NCI-H1092 treated with DMSO at 0.1 percent for 48 hours (cell line): ENCODE measurements around the gene IFIH1.

ENCODE experiments used
- DNase-seq: peaks from one replicate; lab custom pipeline; 2025; lab: John Stamatoyannopoulos, UW

The IFIH1 gene

DNA sequence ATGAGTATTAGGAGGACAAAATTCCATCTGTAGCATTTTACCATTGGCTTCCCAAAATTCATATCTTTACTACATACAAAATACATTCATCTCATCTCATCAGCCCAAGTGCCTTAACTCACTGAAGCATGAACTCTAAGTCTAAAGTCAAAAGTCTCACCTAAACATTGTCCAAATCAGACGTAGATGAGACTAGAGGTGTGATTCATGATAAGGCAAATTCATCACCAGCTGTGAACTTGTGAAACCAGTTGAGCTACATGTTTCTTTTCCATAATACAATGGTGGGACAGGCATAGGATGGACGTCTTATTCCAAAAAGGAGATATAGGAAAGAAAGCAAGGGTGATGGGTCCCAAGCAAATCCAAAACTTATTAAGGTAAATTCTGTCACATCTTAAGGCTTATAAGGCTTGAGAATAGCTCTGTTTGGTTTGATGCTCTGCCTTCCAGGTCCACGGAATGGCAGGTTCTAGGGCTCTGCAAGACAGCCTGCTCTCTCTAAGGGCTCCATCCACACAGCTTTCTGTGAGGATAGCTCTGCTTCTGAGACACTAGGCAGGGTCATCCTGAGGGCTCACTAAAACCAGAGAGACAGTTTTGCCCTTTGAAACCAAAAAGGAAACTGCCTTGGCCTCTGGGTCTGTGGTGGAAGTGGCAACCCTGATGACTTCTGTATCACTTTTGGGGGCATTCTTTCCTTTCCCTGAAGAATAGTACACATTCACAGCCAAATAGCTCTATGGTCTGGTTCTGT lies 9.6 kb downstream of the IFIH1 start:
- DNase-seq, result no peak

DNA sequence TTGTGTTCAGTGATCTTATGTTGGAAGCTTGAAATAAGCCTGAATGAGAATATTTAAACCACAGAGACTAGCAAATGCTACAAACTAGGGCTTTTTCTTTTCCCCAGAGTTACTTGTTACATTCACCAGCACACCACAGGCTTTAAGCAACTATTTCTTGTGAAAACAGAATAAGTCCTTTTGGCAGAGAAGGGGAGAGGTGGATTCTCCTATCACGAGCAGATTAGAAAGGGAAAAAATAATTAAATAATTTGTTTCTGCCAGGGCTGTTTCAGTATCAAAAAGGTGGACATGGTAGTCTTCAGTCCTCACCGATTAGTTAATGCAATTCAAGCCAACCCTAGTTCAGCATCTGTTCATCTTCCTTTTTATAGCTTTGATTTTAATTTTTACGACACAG lies 12.6 kb downstream of the IFIH1 start:
- no peak for DNase-seq

DNA sequence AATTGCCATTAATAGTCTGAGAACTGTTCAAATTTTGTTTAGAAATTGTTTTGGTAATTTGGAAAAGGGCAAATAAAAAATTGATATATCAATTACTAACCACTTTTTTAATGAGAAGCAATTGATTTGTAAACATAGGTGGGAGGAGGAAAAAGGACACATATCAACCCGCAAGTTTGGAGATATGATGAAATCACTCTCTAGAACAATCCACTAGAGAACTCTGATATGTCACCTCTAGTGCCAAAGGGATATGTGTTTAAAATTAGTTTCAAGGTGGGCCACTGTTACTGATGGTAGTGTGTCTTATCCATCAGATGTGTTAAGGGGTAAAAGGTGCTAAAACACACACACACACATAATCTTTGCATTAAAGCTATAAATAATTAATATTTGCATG lies 16.6 kb downstream of the IFIH1 start:
- no peak for DNase-seq

DNA sequence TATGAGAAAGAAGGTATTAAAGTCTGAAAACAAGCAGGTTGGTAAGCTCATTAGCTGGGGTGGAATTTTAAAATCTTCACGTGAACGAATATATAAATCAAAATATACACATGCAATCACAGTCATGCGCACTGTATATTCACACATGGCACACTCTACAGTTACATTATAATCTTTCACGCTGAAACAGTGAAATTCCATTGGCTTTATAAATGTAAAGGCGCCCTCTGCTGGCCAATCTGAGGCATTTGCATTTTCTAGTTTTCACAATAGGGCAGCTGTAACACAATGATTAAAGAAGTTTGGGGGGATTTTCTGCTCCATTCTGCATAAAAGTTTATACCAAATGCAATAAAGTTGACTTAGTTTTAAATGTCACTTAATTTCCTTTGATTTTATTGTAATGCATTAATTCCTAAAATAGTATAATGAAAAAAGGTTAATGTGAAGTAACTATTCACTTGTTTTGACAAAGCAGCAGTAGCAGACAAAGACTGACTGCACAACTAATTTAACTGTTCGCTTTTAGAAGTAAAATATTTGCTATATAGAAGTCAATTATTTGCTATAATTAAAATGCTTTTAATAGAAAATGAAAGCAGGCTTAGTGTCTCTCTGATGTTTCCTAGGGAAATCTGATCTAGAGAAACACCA lies 17.2 kb downstream of the IFIH1 start:
- peak; percentile 54 for DNase-seq

DNA sequence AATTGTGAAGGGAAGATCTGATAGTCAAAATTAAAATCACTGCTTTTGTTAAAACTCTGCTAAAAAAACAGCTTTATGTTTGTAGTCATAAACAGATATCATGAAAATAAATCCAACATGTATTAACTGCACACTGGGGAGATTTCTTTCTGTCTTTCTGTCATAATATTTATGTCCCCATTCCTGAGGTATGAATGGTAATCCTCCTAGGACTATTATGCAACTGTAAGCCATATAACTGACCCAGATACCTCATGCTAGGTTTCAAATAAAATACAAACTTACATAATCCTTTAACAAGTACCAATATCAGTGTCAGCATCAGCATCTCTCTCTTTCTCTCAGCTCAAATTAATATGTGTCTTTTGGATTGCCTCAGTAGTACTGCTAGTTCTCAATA lies 18.2 kb downstream of the IFIH1 start:
- no peak for DNase-seq

DNA sequence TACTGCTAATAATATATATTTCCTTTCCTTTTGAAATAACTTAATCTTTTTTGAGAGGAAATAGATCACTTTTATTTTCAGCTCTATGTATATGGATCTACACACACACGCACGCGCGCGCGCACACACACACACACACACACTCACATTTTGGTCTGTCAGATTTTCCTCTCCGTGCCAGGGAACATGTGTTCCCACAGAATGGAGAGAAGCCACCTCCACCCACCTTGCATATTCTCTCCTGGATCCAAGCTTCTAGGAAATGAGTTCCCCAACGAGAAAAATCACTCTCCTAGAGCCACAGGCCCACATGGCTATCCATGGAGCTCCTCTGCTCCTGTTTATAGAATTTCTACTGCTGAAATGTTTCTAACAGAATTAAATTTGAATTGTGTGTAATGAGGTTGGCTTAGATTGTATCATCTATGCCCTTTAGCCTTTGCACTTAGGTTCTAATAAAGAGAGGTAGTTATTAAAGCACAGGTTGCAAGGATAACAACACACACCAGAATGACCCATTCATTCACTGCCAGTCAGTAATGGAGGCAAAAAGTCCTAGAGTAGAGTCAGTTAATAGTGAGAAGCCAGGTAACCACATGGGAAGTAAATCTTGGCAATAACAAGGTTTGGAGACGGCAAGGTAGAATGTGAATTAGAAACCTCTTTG lies 19.7 kb downstream of the IFIH1 start:
- DNase-seq, result no peak

DNA sequence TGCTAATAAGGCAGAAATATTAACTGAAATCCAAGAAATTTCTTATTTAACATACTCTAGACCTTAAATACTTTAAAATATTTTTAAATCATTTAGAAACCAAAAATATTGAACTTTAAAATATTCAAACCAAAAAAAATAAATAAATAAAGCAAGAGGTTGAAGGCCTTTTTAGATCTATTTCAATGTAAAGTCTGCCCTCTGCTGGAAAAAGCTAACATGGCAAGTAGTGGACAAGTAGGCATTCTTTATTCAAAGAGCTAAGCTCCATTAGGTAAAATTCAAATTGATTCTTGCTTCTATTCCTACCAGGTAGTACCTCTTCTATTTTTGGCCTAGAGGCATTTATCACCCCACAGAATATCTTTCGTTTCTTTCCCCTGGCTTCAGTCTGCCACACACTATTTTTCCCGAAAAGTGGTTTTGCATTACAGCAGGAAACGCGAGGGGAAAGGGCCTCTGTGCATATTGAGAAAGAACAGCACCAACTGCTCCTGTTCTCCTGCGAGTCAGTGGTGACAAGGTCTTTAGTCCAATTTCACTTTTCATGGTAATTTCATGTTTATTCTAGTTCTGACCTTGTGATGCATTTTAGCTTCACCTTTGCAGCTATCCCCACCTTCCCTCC lies 20.4 kb downstream of the IFIH1 start:
- peak; percentile 66 for DNase-seq

DNA sequence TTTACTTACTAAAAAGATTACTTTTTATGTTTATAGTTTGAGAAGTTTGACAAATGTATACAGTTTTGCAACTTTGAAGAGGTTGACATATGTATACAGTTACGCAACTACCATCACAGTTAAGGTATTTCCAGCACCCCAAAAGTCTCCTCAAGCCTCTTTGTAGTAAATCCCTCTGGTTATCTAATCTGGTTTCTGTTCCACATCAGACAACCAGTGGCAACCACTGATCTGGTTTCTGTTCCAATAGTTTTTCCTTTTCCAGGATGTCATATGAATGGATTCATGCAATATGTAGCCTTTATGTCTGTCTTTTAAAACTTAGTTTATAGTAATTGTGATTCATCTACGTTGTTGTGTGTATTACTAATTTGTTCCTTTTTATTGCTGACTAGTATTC lies 23.5 kb downstream of the IFIH1 start:
- no peak for DNase-seq

DNA sequence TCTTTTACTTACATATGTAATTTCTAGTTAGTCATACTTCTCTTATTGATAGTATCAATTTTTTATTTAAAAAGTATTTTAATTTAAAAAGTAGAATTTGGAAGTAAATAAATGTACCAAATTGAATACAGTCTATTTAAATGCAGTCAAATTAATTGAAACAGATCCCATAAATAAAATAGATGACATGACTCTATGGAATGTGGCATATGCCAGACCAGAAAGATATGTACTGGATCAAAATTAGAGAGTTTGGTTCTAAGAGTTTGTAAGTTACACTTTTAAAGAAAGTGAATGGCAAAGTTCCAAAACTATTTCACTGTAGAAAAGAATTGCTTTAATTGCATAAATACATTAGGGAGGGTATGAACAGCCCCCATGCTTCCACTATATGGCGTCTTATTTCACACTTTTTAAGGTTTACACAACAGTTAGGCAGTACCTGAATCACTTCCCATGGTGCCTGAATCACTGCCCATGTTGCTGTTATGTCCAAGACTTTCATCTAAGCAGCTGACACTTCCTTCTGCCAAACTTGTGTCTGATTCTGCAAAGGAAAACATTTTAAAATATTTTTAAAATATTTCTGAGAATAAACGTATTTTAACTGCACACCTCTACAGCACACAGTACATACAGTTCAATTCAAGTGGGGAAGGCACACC lies 25.2 kb downstream of the IFIH1 start:
- no peak for DNase-seq

DNA sequence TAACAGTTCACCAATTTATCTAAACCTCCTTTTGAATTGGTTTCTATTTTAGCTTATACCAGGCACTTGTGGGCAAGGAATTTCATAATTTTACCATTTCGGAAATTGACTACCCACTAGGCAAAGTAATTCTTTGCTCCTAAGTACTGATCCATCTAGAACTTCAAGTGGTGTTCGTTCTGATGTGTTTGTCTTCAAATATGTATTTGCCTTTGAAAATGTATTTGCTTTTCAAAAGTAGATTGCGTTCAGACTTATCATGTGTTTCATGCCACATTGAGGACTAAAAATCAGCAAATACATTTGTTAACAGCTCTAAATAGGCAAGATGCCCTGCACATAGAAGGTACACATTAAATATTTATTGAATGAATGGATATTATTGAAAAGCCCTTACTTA lies 26.7 kb downstream of the IFIH1 start:
- no peak for DNase-seq

DNA sequence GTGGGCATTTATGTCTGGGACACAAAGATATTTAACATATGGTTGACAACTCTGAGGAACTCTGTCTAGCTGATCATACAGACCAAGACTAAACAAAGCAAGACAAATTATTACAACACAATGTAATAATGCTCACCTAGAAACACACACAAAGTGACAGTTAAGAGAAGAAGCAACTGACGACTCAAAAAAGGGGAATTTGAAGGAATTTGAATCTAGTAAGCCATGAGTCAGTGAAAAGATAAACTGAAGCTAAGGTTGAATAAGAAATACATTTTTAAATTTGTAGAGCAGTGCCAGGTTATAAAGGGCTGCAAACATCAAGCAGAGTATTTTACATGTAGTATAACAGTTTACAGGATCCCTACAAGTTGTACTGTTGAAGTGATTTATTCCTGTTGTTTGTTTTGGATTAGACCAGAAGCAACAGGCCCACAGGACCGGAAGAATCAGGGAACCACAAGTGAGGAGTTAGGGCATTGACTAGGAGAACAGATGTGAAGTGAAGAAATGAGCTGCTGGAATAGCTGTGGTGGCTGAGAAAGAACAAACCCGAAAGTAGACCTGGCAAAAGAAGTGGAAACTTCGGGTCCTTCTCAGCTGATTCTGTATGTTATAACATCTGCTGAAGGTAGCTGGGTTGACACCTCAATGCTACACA lies 35.6 kb downstream of the IFIH1 start:
- DNase-seq, result no peak

DNA sequence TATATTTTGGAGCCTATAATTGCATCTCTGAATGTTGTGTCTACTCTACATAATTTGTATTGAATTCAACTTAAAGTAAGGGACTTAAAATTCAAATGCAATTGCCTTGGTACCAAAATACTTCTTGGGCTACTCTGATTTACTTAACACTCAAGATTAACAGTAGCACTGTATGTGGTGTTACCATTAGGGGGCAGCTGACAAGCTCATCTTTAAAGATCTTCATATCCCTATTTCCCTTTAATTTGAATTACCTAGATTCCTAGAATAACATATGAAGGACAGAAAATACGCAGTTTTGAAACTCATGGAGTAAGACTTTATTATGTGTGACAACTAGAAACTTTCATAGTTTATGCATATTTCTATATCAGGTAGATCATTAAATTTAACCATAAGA lies 37.8 kb downstream of the IFIH1 start:
- no peak for DNase-seq

DNA sequence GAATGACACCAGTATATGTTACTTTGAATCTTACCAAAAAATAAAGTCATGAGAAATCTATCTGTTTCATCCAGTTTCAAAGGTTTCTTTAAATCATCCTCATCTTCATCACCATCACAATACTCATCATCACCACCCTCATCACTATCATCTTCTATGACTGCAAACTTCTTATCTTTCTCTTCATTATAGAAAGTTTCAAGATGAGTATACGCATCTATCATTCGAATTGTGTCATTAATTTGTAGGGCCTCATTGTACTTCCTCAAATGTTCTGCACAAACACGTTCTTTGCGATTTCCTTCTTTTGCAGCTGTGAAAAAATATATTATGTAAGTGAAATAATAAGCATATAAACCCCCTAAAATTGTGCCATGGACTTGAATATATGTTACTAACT lies 41.1 kb downstream of the IFIH1 start:
- no peak for DNase-seq

DNA sequence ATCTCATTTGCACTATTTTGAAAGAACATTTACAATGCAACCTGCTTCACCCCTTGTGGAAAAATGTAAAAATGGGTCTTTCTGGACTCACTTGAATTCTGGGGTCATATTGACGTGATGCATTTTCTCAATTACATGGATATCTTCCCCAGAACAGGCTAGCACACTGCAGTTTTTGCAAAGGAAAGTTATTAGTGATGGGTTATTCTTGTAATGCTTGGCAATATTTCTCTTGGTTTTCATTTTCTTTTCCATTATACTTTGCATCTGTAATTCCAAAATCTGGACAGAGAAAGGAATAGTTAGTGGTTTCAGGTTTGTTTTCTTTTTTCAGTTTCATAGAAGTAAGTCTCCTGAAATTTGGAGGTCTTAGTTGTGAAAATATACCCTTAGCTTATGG lies 50.5 kb downstream of the IFIH1 start:
- DNase-seq, result no peak

DNA sequence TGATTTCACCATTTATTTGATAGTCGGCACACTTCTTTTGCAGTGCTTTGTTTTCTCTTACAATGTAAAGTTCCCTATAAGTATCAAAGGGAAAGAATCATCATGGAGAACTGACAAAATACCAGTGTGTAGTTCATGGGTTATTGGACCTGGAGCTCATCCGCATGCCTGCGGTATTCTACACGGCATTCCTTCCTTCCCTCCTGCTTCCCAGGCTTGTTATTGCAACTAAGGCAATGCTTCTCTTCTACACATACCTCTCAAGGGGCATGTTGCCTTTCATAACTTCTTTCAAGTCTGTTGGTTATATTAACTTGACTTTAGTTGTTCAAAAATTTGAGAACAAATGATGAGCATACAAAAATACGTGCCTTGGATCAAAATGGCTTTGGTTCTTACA lies 51.0 kb downstream of the IFIH1 start:
- DNase-seq, result no peak

DNA sequence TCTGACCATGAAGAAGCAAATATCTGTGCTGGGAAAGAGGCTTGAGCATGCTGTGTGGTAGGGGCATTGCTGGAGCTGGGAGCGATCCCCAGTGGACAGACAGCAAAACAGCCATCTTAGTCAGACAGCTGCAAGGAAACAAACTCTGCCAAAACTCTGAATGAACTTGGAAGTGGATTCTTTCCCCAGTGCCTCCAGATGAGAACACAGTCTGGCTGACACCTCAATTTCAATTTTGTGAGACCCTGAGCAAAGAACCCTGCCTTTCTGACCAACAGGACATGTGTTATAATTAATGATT lies 52.1 kb downstream of the IFIH1 start:
- no peak for DNase-seq

DNA sequence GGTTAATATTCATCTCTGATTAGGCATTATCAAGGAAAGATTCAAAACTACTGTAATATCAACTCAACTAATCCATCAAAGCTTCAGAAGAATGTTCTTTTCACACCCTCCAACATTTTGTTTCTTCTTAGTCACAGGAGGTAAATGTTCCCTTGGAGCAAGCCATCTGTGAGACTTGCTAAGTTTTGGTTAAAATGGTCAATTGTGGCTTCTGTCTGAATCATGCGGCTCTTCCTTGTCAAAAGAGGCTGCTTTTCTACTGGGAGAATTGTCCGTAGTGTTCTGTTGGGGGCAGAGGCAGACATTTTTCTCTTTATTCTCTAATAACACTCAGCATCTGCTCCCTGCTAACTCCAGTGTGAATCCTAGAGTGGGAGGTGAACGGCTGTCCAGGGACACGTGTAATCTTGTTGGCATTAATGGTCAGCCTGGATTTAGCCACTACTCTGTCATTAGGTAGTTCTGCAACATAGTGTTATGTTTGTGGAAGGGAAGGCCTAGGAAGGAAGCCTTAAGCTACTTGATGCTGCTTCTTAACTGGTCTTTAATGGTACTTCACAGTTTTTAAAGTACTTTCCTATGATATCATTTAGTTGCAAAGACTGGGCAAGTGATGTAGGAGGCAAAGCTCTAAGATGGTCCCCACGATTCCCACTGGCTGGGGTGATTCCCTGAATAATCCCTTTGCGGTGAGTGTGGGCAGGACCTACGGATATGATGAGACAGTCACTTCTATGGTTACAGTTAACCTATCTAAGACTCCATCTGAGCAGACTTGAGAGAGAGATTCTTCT lies 52.6 kb downstream of the IFIH1 start:
- DNase-seq, result no peak

DNA sequence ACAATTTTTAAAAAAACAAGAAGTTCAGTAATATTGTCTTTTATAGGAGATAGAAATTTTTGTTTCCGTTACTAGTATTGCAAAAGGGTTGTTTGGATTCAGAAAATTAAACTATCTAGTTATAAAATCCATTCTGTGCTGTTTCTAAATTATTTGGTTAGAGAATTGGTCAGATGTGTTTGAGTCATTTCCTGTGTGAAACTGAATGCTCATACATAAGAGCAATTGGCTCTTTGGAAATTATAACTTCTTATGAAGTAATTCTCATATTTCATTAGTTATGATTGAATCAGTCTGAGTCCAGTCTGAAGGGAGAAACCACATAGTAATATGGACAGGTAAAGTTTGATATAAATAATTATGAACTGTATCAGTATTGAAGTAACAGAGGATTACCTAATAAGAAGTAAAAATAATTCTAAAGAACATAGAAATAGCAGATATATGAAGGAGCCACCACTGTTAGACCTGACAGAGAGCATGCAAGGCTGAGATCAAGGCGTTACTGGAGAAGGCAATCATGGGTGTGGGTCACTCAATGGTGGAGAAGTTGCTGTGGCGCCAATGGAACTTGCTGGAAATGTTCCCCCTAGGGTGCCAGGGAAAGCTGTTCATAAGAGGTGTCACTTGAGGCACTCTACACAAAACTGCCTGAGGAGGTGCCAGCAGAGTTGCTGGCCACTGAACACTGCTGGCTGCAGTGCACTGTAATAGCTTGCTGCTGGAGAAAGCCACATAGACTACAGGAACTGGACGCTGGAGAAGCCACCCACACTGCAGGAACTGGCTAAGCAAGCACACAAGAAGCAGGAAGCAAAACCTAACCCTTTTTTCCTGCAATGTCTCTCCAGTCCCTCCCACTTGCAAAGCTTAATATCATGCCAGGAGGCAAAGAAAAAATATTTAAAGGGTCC lies 57.2 kb downstream of the IFIH1 start:
- no peak for DNase-seq

DNA sequence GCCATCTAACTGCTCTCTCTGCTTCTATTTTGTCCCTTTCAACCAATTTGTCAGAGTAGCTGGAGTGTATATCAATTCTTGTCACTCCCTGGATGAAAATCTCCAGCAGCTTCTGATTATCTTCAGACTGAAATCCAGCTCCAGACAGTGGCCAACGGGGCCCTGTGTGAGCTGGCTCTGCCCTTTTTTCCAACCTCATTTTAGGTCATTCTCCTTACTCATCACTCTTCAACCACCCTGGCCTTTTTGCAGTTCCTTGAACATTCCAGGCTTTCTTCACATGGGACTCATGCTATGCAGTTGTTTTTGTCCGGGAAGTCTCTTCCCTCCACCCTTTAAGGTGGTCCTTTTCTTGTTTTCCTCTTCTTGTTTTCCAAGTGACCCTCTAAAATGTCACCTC lies 59.8 kb downstream of the IFIH1 start:
- DNase-seq, result no peak

DNA sequence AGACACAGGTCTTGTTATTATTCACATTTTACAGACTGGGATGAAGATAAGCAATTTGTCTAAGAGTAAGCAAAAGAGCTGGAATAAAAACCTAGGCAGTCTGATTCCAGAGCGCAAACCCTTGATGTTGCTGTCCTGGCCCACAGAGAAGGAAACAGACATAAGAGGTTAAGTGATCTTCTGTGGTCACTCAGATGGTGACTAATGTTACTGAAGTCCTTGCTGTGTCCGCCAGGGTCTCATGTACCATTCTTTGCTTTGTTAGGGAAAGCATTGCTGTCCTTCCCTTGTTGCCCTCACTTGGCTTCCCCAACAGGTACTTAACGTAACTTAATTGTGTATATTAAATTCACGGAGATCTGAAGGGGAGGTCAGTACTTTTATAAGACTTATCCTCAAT lies 60.3 kb downstream of the IFIH1 start:
- DNase-seq, result no peak
